ENCODE measurements around the gene DNAJA3. TPM values are rescaled to one million over a fixed set of nuclear protein-coding genes. Genes with fewer than 3 reads are reported as not detected.

The DNAJA3 gene
- total and polyA plus RNA-seq, 3 donors from 2014 or later: 56.0 to 88.3 (median 80.2) TPM

DNA sequence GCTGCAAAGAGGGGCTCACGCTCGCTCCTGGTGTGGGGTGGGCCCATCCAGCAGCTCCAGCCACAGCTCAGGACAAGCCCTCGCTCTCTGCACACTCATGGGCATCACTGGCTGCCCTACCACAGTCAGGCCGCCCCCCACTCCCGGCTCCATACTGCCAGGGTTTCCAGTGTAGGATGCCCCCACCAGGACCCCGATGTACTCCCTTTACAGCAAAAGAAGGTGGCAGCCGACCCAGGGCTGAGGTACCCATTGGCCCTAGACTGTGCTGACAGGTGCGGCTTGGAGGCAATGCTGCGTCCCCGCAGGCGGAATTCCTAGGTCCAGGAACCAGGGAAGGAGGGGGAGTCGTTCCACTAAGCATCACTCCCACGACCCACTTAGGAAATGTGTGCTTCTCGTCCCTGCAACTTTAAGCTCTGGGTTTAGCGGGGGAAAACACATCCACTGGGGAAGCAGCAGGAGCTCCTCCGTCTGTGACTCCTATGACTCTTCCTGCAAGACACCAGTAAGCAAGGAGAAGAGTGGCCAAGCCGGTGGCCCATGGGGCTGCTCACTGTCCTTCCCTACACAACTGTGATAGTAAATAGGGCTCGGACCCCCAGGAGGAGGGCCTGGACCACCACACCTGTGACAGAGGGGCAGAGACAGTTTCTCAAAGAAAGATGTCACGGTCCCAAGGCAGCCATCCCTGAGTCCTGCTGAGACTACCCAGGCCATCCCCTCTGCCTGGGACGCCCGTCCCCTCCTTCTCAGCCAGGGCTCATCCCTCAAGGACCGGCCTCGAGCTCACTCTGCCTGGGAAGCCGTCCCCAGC lies 22.3 kb upstream of the DNAJA3 start:
- no peaks in the 10 kb centered on the region for H3K36me3 ChIP-seq (ENCODE audit: low read depth, missing control alignments)
- 83% methylated on average over 15 to 24 of the region's 24 CpGs for WGBS, 2 donors
- TF ChIP-seq POLR2A (IDR thresholded peaks at IDR 0.05): no peak
- TF ChIP-seq, protein P1, sequence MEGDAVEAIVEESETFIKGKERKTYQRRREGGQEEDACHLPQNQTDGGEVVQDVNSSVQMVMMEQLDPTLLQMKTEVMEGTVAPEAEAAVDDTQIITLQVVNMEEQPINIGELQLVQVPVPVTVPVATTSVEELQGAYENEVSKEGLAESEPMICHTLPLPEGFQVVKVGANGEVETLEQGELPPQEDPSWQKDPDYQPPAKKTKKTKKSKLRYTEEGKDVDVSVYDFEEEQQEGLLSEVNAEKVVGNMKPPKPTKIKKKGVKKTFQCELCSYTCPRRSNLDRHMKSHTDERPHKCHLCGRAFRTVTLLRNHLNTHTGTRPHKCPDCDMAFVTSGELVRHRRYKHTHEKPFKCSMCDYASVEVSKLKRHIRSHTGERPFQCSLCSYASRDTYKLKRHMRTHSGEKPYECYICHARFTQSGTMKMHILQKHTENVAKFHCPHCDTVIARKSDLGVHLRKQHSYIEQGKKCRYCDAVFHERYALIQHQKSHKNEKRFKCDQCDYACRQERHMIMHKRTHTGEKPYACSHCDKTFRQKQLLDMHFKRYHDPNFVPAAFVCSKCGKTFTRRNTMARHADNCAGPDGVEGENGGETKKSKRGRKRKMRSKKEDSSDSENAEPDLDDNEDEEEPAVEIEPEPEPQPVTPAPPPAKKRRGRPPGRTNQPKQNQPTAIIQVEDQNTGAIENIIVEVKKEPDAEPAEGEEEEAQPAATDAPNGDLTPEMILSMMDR (IDR thresholded peaks at IDR 0.05): no peak

DNA sequence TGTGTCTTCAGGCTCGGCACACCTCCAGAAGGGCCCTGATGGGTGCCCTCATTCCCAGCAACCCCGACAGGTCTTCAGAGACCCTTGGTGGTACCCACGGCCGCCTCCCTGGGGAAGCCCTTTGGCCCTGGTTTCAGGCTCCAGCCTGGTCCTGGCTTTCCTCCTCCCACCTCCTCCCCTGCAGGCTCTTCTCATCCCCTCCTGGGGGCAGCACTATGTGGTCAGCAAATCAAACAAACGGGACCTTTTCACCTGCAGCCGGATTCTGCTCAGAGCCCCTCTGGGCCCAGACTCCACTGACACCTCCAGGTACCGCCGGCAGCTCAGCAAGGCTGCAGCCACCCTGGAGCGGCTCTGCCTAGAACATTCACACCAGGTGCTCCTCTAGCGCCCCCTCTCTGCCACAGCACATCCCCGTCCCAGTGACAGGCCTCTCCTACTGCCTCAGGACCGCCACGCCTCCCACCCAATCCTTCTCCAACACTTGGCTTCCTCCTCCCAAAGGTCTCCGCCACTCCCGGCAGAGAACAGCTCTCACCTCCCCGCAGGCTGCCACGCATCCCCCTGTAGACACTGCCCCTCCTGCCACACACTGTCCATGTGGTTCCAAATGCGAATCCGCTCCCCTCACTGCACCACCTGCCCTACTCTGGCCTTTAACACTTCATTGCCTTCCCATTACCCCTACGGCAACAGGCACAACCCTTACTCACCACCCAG lies 21.3 kb upstream of the DNAJA3 start:
- H3K36me3 ChIP-seq (ENCODE audit: low read depth, missing control alignments): no peaks in the 10 kb centered on the region
- H3K27ac ChIP-seq: no peak overlapping the region
- H3K4me1 ChIP-seq: peaks cover 10% of the 10 kb centered on the region
- no peaks in the 10 kb centered on the region for H3K27me3 ChIP-seq
- 79 to 90% methylated on average over 12 to 20 of the region's 20 CpGs for WGBS, 2 donors
- no peaks in the 10 kb centered on the region for H3K9me3 ChIP-seq
- TF ChIP-seq POLR2A (IDR thresholded peaks at IDR 0.05): no peak
- TF ChIP-seq, protein P1 (IDR thresholded peaks at IDR 0.05): peak; percentile 25 to 52 (median 50)
- H3K4me3 ChIP-seq: no peak overlapping the region
- intact Hi-C loops (cut with DNase I; ENCODE audit: low total_unique reads): loop anchor here (5.0 kb wide), 1 partner anchor 47 kb away; no protein-coding TSS in a partner anchor
- DNase-seq: peak; percentile 78

More for the DNA sequence above, 22.3 kb upstream of the DNAJA3 start:
- H3K27ac ChIP-seq: no peak overlapping the region
- H3K4me1 ChIP-seq: peaks cover 7% of the 10 kb centered on the region
- H3K4me3 ChIP-seq: no peak overlapping the region
- intact Hi-C loops (cut with DNase I; ENCODE audit: low total_unique reads): loop anchor here (5.0 kb wide), 1 partner anchor 46 kb away; no protein-coding TSS in a partner anchor
- no peak for DNase-seq
- no peaks in the 10 kb centered on the region for H3K27me3 ChIP-seq
- no peaks in the 10 kb centered on the region for H3K9me3 ChIP-seq

DNA sequence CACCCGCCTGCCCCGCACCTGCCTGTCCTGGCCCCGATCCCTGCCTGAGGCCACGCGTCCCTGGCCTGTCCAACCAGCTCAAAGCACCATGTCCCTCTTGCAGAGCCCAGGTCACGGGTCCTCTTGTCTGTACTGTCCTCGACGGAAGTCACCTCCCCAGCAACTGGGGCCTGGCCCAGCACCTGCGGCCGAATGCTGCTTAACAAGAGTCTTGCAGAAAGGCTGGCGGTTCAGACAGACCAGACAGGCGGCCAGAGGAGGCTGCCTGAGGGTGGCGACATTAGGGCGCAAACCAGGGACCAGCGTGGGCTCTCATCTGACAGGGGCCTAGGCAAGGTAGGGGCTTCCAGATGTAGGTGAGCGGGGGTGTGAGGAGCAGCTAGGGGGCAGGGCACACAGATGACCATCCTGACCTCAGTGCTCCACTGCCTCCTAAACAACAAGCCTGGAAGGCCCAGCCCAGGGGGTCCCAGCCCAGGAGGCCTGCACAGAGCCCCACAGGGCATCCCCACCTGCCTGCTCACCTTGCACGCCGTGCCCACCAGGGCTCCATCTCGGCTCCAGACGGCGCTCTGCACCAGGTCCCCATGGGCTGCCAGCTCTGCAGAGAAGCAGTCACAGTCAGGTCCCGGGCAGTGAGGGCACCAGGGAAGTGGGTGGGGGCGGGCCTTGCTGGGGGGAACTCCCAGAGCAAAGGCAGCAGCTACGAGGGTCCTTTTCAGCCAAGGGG lies 20.5 kb upstream of the DNAJA3 start:
- Histone ChIP-seq H3K4me1 (peaks cover 11% of the 10 kb centered on the region), H3K27me3 (no peaks in the 10 kb centered on the region), H3K27ac (no peak overlapping the region), H3K36me3 (ENCODE audit: low read depth, missing control alignments) (no peaks in the 10 kb centered on the region), H3K9me3 (no peaks in the 10 kb centered on the region), H3K4me3 (no peak overlapping the region)
- WGBS, 2 donors: 89 to 94% methylated on average over 16 to 21 of the region's 24 CpGs
- intact Hi-C loops (cut with DNase I; ENCODE audit: low total_unique reads): loop anchor here (5.0 kb wide), 1 partner anchor 48 kb away; no protein-coding TSS in a partner anchor
- TF ChIP-seq POLR2A (IDR thresholded peaks at IDR 0.05): no peak
- TF ChIP-seq, protein P1 (IDR thresholded peaks at IDR 0.05): no peak
- DNase-seq: no peak

DNA sequence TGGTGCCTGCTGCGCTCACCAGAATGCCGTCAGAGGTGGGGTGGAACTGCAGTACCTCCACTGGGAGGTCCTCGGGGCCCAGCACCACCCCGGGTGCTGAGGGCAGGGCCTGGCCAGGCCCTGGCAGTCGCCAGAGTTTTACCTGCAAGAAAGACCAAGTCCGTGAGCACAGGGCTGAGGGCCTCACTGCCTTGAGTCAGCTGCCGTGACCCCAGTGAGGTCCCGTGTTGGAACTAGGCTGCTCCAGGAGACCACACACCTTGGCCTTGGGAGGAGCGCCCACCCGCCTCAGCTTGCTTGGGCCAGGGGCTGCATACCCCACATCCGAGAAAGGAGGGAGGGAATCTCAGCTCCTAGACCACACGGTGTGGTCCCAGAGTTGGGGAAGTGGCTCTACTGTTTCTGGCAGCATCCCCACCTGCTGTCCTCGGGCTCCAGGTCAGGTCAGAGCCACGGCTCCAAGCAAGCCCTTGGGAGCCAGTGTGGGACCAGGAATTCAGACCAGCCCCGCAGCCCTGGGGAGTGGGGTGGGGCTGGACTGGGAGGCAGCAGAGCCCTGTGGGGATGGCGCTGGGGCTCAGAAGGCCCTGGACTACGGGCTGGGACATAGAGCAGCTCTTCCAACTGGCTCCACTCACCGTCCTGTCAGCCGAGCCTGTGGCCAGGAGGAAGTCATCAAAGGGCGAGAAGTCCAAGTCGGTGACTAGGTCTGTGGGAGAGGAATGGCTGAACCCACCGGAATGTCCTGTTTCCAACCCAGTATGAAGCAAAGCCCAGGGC lies 17.9 kb upstream of the DNAJA3 start:
- Histone ChIP-seq H3K4me1 (peaks cover 37% of the 10 kb centered on the region), H3K27ac (no peak overlapping the region), H3K4me3 (no peak overlapping the region), H3K36me3 (ENCODE audit: low read depth, missing control alignments) (no peaks in the 10 kb centered on the region), H3K9me3 (no peaks in the 10 kb centered on the region), H3K27me3 (no peaks in the 10 kb centered on the region)
- no peak for DNase-seq
- intact Hi-C loops (cut with DNase I; ENCODE audit: low total_unique reads): no loop called here
- WGBS, 2 donors: 69 to 83% methylated on average over 15 to 20 of the region's 22 CpGs
- no peak for TF ChIP-seq POLR2A (IDR thresholded peaks at IDR 0.05)
- TF ChIP-seq, protein P1 (IDR thresholded peaks at IDR 0.05): no peak

All from testis (tissue), 3 donors.